GM19099 (cell line): ENCODE results near the gene PKNOX2.

Experiments used
- POLR2A ChIP-seq: IDR thresholded peaks from 3 replicates; pipeline ENCODE4 v1.6.1; 2011; ENCODE audit warnings: low read depth; ENCODE audit not compliant: insufficient read length; ENCODE audit errors: extremely low read depth

The PKNOX2 gene

DNA sequence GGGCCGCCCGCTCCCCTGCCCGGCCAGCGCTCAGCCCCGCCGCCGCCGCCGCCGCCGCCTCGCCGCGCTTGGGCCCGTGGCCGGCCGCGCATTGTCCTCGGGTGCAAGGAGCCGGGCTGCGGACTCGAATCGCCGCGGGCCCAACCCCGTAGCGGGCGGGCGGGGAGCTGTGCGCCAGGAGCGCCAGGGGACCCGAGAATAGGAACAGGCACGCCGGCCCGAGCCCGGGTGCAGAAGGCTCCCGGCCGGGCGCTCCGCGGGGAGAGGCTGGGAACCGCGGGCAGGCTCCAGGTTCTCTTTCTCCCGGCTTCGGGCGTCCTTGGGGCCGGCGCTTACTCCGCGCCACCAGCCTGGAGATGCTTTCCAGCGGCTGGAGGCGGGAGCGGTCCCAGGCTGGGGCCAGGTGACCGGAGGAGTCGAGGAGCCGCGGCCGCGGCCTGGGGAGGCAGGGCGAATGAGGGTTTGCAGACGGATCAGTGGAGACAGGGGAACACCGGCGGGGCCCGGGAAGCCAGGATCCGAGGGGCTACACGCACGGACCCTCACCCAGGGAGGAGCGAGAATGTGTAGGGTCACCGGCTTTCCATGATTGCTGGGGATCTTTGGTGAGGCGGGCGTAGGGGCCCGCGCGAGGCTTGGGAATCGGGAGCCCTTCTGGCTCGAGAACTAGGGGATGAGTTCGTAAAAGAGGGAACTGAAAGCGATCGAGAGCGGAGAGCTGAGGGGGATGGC is 726 bp downstream of the PKNOX2 start:
- no peak for TF ChIP-seq POLR2A

DNA sequence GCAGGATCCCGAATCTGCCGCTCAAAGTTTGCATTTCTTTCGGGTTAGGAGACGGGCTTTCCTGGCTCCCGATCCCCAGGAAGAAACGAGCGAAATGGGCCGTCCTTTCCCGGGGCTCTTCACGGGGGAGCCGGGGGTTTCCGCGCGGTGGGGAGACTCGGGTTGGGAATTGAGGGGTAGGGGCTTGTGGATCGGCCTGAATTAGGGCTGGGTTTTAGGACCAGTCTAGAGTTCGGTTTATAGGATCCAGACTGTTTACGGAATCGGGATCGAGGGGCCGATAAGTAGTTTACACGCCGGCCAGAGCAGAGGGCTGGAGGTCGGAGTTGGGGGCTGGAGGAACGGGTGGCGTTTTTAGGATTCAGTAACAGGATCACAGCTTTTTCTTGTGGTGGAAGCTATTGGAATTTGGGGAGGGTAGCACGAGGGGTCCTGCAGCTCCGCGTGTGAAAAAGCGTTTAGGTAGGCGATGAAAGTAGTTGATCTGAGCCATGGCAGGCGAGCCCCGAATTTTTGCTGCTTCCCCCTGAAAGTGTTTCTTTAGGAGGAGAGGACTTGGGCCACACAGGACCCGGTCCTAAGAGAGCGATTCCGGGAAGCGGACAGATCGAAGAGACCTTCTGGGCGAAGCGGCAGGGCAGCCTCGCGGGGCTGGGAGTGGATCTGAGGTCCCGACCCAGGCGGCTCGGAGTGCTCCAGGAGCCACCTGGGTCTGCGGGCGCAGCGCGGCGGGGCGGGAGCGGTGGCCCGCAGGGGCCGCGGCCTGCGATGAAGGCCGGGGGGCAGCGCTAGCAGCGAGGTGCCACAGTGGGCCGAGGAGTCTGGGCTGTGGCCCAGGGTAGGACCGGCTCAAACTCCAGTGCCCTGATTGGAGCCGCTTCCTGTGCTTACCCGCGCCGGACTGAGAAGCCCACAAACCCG is 1.6 kb downstream of the PKNOX2 start:
- no peak for TF ChIP-seq POLR2A

GRCh38 chr11:125166764-125167291 is 2.3 kb downstream of the PKNOX2 start:
- no peak for TF ChIP-seq POLR2A

- no peak for TF ChIP-seq POLR2A
Measured at GRCh38 chr11:125167292-125167953, 2.9 kb downstream of the PKNOX2 start.

GRCh38 chr11:125167954-125168835 is 3.6 kb downstream of the PKNOX2 start:
- TF ChIP-seq POLR2A: no peak

GRCh38 chr11:125168918-125169456 is 4.4 kb downstream of the PKNOX2 start:
- no peak for TF ChIP-seq POLR2A

DNA sequence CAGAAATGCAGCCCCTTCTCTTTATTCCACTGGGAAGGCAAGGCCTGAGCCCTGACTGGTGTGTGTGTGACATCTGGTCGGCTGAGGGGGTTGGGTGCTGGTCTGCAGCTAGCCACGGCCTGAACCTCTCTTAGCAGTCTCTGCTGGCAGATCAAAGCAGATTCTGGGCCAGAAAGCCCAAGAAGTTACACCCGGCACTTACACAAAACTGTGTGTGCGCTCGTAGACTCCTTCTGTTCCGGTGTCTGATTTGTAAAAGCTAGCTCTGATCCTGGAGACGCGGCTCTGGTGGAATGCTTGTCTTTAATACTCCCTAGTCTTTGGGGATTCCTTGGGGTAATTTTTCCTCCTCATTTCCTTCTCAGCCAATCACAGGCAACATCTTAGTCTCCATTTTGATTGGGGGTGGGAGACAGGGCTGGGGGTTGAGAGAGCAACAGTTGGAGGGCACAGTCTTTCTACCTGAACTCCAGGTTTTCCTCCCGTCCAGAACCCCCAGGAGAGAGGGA is 5.5 kb downstream of the PKNOX2 start:
- TF ChIP-seq POLR2A: no peak

DNA sequence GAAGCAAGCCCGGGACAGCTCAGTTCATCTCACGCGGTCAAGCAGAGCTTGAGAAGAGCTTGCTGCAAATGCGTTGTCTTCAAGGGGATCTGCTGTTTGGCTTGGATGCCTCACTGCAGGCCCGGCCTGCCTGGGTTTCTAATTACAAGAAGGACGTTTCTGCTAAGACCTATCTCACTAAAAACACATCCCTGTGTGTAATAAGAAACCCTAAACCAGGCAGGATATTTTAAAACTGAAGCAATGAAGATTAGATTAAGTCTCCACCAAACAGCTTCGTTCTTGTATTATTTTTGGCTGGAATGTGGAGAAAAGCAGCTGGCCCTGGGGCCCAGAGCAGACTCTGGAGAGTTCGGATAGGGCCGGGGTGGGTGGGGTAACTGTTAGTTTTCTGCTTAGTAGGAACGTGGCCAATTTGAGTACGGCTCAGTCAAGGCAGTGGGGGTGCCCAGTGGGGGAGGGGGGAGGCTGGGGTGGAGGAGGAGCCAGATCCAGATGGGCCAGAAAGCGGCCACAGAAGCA is 6.0 kb downstream of the PKNOX2 start:
- TF ChIP-seq POLR2A: no peak

GRCh38 chr11:125171974-125172373 is 7.4 kb downstream of the PKNOX2 start:
- no peak for TF ChIP-seq POLR2A

- TF ChIP-seq POLR2A: no peak
Measured at GRCh38 chr11:125173027-125173426, 8.5 kb downstream of the PKNOX2 start.

DNA sequence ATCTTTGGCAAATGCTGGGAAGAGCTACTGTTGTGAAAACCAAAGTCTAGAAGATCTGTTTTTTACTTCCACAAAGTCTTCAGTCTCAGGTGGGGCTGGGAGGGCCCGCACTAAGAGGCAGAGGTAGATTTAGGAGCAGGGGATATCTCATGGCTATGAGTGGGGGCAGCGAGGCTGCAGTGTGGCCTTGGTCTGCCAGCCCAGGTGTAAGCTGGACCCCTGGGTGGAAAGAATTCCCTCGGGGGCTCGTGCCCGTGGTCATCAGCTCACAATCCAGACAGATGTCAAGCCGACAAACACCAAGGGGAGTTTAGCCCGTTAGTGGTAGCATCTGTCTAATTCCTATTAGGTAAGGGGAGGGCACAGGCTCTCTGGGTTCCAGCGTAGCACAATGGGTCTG is 9.0 kb downstream of the PKNOX2 start:
- TF ChIP-seq POLR2A: no peak

DNA sequence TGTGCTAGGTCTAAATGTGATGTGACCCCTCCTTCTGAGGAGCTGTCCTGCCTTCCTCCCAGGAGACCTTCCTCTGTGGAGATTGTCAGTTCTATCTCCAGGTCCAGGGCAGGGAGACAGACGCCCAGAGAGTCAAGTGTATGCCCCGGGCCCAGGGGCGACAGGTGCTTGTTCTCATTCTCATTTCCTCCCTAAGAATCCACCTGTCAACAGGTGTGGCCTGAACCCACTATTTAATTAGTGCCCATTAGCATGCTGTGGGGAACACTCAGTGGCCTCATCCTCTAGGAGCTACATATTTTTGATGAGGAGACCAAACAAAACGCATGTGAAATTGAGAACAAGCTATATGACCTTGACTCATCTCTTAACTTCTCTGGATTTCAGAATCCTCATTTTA is 9.5 kb downstream of the PKNOX2 start:
- no peak for TF ChIP-seq POLR2A

GRCh38 chr11:125174686-125175085 is 10.1 kb downstream of the PKNOX2 start:
- no peak for TF ChIP-seq POLR2A

- no peak for TF ChIP-seq POLR2A
Measured at GRCh38 chr11:125175166-125175565, 10.6 kb downstream of the PKNOX2 start.
